Jurkat, Clone E6-1 (cell line): ENCODE data around the gene EPX.
A peak's percentile ranks its signal among the peaks of the same experiment; 100 is the strongest.

ENCODE experiments used
- DNase-seq: peaks from one replicate; pipeline ENCODE4 v3.0.0-alpha.2; 2011; ENCODE audit warnings: low read depth, low spot score
- H3K4me3 ChIP-seq: 2 replicates; pipeline ENCODE4 v1.5.1; 2011; ENCODE audit warnings: mild to moderate bottlenecking, low read length, control low read depth, moderate library complexity

Gene EPX

GRCh38 chr17:58246781-58247180, 54.3 kb downstream of the EPX start:
- H3K4me3 ChIP-seq = no peak overlapping the region
- DNase-seq = no peak

GRCh38 chr17:58247511-58248363, 55.2 kb downstream of the EPX start:
- no peak overlapping the region for H3K4me3 ChIP-seq
- no peak for DNase-seq

- DNase-seq = no peak
- no peak overlapping the region for H3K4me3 ChIP-seq
Observed at GRCh38 chr17:58248955-58249269, 56.4 kb downstream of the EPX start.

- peak overlapping the region; percentile 31 for H3K4me3 ChIP-seq
Observed at GRCh38 chr17:58249270-58250133, 57.0 kb downstream of the EPX start.

DNA sequence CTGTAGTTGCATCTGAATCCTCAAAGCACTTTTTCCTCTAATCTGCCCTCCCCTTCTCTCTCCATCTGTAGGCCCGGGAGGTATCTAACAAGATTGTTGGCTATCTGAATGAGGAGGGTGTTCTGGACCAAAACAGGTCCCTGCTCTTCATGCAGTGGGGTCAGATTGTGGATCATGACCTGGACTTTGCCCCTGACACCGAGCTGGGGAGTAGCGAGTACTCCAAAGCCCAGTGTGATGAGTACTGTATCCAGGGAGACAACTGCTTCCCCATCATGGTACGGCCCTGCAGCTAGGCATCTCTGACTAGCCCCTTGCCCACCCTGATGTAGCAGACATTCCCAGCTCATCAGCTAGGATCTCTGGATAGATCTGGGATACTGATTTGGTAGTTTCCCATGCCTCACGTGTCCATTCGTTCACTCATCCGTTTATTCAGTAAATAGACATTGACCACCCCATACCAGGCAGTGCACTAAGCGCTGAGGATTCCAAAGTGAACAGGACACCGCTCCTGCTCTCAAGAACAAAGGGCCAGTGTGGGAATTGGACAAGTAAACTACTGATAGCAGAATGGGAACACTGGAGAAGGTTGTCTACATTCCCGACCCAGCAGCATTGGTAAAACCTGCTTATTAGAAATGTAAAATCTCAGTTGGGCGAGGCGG, 58.0 kb downstream of the EPX start:
- DNase-seq = no peak
- no peak overlapping the region for H3K4me3 ChIP-seq

More at GRCh38 chr17:58249270-58250133, 57.0 kb downstream of the EPX start:
- peak; percentile 38 for DNase-seq

DNA sequence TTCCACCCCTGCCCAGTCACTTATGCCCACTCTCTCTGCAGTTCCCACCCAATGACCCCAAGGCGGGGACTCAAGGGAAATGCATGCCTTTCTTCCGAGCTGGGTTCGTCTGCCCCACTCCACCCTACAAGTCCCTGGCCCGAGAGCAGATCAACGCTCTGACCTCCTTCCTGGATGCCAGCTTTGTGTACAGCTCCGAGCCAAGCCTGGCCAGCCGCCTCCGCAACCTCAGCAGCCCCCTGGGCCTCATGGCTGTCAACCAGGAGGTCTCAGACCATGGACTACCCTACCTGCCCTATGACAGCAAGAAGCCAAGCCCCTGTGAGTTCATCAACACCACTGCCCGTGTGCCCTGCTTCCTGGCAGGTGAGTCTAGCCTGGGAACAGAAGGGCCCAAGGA, 59.6 kb downstream of the EPX start:
- H3K4me3 ChIP-seq = no peak overlapping the region
- DNase-seq = no peak

DNA sequence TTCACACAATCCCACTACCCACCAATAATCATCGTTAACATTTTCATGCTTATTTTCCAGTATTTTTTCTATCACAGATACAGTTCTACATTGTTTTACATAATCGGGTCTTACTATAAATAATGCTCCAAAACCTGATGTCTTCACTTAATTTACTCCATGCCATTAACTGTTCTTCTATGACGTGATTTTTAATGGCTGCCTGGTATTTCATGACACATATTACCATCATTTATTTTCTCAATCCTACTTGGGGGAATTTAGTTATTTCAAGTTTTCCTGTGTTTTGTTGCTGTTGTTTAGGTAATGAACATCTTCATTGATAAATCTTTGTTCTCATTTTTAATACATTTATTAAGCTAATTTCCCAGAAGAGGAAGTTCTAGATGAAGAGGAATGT, 60.6 kb downstream of the EPX start:
- no peak for DNase-seq
- no peak overlapping the region for H3K4me3 ChIP-seq
